Frontal cortex (tissue), 4 donors: ENCODE results near the gene KCNJ10. TPM values are rescaled to one million over a fixed set of nuclear protein-coding genes. Genes with fewer than 3 reads are reported as not detected.

Experiments used
- DNase-seq, 2 donors: peaks; one replicate each; pipeline ENCODE4 v3.0.0; 2012; ENCODE audit warnings: low spot score in 2 of 2
- FAIRE-seq: peaks from 2 replicates; lab custom pipeline; 2012; peaks lifted over from hg19 to GRCh38; lab: Jason Lieb, UNC
- total RNA-seq: library from RNA; depleted of rRNA; stranded (reverse); fragments of >200 nt; gene quantifications from one replicate; pipeline ENCODE4 v1.2.3, GENCODE V29; 2014
- donor health status: control.
- donor health status: control.
- donor health status: control.

Gene KCNJ10
- total RNA-seq, 1 donor from 2014 or later: 1.6 TPM

- FAIRE-seq (no peak), DNase-seq (no peak)
These were observed 37.7 kb downstream of the KCNJ10 start for GRCh38 chr1:160032165-160032820.

DNA sequence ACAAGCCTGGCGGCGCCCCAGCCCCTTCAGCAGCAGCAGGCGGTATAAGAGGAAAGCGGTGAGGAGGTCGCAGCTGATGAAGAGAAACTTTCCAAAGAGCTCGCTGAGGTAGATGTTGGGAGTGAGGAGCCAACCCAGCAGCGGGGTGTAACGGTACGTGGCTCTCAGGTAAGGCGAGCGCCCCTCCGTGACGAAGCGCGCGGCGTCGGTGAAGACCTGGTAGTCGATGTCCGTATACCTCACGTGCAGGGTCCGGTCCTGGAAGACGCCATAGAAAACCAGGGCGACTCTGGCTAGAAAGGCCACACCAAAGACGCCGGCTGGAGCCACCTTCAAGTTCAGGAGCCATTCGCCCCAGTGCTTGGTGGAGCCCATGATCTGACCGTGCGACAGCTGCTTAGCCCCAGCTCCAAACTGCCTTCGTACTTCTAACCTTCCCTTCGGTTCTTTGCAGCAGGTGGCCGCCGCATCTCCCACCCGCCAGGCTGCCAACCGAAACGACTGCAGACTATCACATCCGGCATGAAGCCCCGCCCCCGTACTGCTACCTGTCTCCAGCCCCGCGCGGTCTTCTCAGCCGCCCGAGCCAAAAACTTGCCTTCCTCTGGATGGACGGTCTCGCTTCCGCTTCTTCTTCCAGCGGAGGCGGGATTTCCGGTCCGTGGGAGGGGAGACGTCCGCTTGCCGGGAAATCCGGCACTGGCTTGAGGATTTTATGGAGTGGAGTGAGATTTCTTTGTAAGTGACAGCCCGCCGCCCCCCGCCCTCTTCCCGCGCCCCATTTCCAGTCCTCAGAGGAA is 38.4 kb downstream of the KCNJ10 start, which contains the start of gene PIGM:
TSS of gene PIGM (minus strand) at position 626 of the 800 bp plus-strand sequence. CDS start at position 375, 251 bp downstream.
- FAIRE-seq (no peak), DNase-seq (peak; percentile 57 to 83)

GRCh38 chr1:160030657-160031364 is 39.1 kb downstream of the KCNJ10 start:
- FAIRE-seq: no peak
- no peak for DNase-seq

DNA sequence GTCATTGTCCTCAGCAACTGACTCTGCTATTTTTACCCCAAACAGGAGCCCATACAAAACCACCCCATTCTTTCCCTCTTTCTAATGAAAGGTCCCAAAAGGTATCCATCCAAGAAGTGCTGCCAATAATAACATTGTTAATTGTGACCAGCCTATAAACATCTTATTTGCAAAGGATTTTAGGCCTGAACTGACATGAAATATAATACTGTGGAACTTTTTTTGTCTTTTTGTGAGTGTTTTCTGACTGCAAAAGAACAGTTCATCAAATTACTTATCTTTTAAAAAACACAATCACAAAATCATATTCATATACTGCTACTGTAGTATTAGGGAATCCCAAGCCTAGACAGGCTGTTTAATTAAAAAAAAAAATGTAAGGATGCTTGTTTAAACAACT is 41.5 kb downstream of the KCNJ10 start:
- FAIRE-seq (no peak), DNase-seq (no peak)

DNA sequence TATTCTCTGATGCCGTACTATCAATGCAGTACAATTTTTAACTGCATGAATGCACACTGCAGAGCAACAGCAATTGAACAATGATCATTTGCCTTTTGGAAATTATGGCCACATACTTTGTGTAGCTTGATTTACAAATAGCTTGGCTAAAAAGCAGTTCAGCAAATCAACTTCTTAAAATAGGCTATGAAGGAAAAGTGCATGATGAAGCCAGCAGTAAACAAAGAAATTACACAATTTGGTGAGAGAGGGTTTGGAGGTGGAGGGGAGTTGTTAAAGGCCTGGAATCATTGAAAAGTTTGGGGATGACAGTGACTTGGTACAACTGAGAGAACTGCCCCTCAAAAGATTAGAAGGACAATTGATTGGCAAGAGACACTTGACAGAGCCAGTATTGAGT is 44.6 kb downstream of the KCNJ10 start:
- FAIRE-seq: no peak

DNA sequence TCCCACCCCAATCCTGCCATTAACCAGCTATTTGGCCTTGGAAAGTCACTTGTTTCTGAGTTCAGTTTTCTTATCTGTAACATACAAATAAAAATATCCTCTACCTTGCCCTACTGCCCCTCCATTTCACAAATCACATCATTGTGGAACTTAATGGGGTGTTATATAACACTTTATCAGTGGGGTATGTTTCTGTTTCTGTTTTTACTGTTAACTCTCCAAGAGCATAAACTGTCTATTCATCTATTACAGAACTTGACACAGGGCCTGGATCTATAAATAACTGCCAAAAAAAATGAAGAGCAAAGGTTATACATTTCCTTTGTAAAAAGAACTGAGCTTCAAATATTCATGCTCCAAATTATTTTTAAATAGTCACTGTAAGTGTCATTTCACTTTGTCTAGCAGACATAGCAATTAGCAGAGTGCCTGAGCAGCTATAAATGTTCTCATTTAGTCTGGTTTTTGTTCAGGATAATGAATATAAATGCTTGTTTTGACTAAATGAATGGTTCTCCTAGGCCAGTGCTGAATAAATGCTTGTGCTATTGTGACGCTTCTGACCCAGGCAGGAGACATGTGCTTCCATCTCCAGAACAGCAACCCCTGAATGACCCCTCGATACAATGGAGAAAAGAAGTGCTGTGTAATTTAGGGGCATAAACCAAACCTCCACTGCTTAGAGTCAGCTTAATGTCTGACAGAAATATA is 45.6 kb downstream of the KCNJ10 start:
- DNase-seq: peak in 1 of 2 donors; percentile 33
- no peak for FAIRE-seq

More for the DNA sequence above, 44.6 kb downstream of the KCNJ10 start:
- DNase-seq: no peak

- DNase-seq (no peak), FAIRE-seq (no peak)
These were observed 47.3 kb downstream of the KCNJ10 start for GRCh38 chr1:160022330-160023310.

DNA sequence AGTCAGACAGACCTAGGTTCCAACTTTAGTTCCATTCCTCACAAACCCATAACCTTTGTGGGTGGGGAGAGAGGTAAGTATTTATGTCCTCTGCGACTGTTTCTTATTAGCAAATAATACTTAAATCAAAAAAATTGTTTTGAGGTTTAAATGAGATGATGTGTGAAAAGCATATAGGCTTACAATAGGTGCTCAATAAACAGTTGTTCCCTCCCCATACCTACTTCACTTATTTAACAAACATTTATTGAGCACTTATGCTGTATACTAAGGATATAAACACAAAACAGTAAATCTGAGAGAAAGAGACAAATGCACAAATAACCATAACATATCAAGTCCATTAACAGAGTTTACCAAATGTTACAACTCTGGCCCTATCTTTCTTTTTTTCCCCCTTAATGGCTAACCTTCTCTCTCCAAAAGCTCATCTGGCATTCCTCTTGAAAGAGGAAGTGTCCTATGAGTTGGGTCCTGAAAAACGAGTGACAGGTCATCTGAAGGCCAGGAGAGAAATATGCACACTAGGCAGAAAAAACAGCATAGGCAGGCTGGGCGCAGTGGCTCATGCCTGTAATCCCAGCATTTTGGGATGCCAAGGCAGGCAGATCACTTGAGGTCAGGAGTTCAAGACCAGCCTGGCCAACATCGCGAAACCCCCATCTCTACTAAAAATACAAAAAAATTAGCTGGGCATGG is 48.4 kb downstream of the KCNJ10 start:
- DNase-seq: no peak
- no peak for FAIRE-seq

GRCh38 chr1:160020196-160020595 is 49.8 kb downstream of the KCNJ10 start:
- no peak for DNase-seq
- FAIRE-seq: no peak

DNA sequence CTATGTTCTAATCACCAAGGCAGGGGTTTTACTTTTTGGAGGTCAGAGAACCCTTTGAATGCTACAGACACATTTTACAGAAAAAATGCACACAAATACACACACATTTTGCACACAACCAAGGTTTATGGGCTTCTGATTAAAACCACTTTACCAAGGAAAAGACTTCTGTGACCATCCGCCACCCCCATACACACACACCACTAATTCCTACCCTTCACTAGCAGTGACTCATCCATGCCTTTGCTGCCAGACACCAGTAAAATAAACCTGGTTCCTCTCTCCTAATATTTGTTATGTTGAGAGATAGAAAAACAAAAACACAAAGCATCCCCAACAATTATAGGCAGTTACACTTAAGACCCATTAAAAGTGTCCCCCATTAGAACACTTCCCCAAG is 51.1 kb downstream of the KCNJ10 start:
- FAIRE-seq (no peak), DNase-seq (no peak)

- no peak for FAIRE-seq
- no peak for DNase-seq
These were observed 51.6 kb downstream of the KCNJ10 start for GRCh38 chr1:160018347-160018746.

GRCh38 chr1:160017592-160017991 is 52.4 kb downstream of the KCNJ10 start:
- FAIRE-seq: no peak
- no peak for DNase-seq

DNA sequence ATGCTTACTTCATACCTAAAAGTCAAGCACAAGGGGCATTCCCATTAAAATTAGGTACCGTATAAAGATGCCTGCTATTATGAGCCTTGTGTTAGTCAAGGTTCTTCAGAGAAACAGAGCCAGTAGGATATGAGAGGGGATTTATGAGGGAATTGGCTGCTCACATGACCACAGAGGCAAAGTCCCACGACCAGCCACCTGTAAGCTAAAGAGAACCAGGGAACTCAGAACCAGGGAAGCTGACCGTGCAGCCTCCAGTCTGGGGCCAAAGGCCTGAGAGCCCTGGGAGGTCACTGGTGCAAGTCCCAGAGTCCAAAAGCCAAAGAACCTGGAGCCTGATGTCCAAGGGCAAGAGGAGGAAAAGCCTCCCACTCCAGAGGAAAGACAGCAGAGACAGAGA is 58.2 kb downstream of the KCNJ10 start:
- FAIRE-seq (no peak), DNase-seq (no peak)

DNA sequence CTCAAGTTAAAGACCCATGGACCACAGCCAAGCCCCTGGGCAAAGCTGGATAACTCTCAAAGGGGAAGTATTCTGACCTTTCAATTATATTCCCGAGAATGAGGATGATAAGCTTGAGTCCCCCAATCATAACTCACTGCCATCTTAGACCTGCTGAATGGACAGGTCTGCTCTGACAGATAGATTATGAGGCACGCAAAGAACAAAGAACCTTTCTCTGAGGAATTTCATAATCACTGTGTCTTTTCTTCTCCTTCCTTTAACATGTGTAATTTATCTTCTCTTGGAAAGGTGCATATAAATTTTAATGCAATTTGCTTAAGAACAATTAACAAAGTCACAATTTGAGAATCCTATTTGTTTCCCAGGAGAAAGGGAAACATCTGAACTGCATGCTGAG is 60.2 kb downstream of the KCNJ10 start:
- FAIRE-seq: no peak
- no peak for DNase-seq

DNA sequence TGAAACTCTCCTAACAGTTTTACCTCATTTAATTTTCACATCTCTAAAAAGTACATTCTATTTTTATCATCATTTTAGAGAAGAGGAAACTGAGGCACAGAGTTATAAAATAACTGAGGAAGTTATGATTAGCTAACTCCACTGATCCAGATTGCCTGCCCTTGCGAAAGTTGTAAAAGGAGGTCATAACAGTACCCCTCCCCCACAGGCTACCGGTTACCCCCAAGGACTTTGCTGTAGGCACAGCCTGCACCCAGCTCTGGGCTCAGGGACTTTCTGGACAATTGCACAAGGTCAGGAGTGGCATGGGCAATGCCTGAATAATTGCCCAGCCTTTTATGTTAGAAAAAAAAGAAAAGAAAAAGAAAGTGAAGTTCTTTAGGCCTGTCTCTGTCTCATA is 60.9 kb downstream of the KCNJ10 start:
- DNase-seq (no peak), FAIRE-seq (no peak)

DNA sequence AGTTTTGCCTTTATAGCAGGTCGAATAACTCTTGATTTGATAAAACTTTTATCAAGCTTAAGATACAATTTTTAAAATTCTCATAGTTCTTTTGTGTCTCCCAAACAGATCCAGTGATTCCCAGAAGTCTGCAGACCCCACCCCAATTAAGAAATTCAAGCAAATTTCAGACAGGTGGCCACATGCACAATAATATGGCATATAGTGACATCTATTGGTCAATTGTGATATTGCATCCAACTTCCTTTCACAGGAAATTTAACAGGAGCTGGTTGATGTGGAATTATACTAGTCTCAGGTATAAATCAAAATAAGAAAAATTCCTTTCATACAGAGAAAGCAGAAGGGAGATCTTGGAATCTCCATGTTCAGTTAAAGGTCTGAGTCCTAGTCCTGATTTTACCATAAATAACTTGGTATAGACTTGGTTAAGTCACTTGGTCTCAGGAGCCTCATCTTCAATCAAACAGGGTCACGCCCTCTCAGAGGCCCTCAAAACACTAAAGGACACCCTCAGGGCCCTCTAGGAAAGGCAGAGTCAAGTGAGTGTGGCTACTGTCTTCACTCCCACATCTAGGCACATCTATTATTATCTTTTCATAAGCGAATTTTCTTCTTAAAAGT is 62.3 kb downstream of the KCNJ10 start:
- FAIRE-seq: peak; percentile 47
- DNase-seq: peak in 1 of 2 donors; percentile 21

DNA sequence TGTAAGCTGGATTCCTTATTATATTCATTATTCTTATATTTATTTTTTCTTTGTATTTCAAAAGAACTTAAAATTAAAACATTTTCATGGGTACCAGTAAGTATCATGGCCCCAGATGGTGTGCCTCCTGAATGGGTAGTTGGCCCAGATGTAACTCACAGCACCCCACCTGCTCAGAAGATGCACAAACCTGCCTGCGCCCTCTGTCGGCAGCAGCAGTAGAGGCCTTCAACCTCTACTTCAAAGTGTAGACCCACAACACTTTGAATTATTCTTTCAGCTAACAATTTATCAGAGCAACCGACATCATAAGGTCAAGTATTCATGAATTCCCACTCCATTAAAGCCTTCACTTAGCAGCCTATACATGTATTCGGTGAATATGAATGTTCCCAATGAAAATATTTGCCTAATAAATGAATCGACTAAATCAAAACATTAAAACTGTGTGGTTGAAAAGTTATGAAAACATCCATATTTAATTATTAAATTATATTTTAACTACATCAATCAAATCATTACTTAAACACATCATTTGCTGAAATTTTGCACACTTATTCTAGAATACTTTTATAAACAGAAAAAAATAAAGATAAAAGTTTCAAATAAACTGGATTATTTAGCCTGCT is 63.5 kb downstream of the KCNJ10 start:
- DNase-seq (peak in 1 of 2 donors; percentile 27), FAIRE-seq (peak; percentile 55)
